Adipose tissue (tissue), 3 donors: Measurements from ENCODE around the gene CSHL1. TPM values are rescaled to one million over a fixed set of nuclear protein-coding genes. Genes with fewer than 3 reads are reported as not detected.
"Not testable (repeated sequence)": the region's sequence is repeated elsewhere in the genome, so short reads cannot be mapped to it uniquely, and the experiment has no call there.

Source experiments
- H3K27ac ChIP-seq: one replicate; pipeline ENCODE4 v1.5.1; 2013; ENCODE audit warnings: low read depth, low read length
- WGBS, 3 donors: extraction: QIAGEN DNeasy Blood & Tissue Kit; methylation state at CpG; one replicate each; pipeline ENCODE4 v1.1.7; 2013; 5-methylcytosine and 5-hydroxymethylcytosine counted together
- polyA plus RNA-seq, 3 donors: library from polyadenylated mRNA; stranded (reverse); fragments of 200-250 nt; gene quantifications; one replicate each; pipeline ENCODE4 v1.2.3, GENCODE V29; 2013
- donor health status: healthy with polysubstance abuse.
- donor health status: Bipolar disorder and iron deficiency.
- donor health status: healthy.

The CSHL1 gene
- polyA plus RNA-seq, 3 donors = not detected

- H3K27ac ChIP-seq = not testable (repeated sequence)
- WGBS, 3 donors = 28 to 31% (median 31%) methylated on average over 5 of the region's 5 CpGs
Observed at GRCh38 chr17:63903787-63904201, 7.3 kb downstream of the CSHL1 start.

- 68 to 90% (median 88%) methylated on average over 2 of the region's 2 CpGs for WGBS, 3 donors
- H3K27ac ChIP-seq = not testable (repeated sequence)
Observed at GRCh38 chr17:63901971-63902370, 9.1 kb downstream of the CSHL1 start.

GRCh38 chr17:63898899-63899798, 11.9 kb downstream of the CSHL1 start:
- WGBS, 3 donors = 81 to 88% (median 85%) methylated on average over 6 of the region's 6 CpGs
- not testable (repeated sequence) for H3K27ac ChIP-seq

- 88 to 92% (median 88%) methylated on average over 5 to 10 of the region's 14 CpGs for WGBS, 3 donors
- not testable (repeated sequence) for H3K27ac ChIP-seq
Observed at GRCh38 chr17:63896524-63897354, 14.3 kb downstream of the CSHL1 start, which contains the start of gene CSH1. CSH1 (minus strand) TSS chr17:63896574; CDS start chr17:63896511, 63 bp downstream.

- H3K27ac ChIP-seq = not testable (repeated sequence)
- WGBS, 3 donors = 90 to 97% (median 91%) methylated on average over 5 to 8 of the region's 10 CpGs
Observed at GRCh38 chr17:63894821-63895220, 16.2 kb downstream of the CSHL1 start.

GRCh38 chr17:63894021-63894420, 17.0 kb downstream of the CSHL1 start:
- 64 to 68% (median 64%) methylated on average over 3 of the region's 3 CpGs for WGBS, 3 donors
- not testable (repeated sequence) for H3K27ac ChIP-seq

- H3K27ac ChIP-seq = not testable (repeated sequence)
- 62 to 64% (median 64%) methylated on average over 10 to 11 of the region's 11 CpGs for WGBS, 3 donors
Observed at GRCh38 chr17:63892316-63893037, 18.6 kb downstream of the CSHL1 start.

GRCh38 chr17:63889026-63889848, 21.8 kb downstream of the CSHL1 start:
- WGBS, 3 donors = 28 to 35% (median 33%) methylated on average over 13 of the region's 13 CpGs
- not testable (repeated sequence) for H3K27ac ChIP-seq

- WGBS, 3 donors = 93 to 94% (median 93%) methylated on average over 11 of the region's 11 CpGs
- not testable (repeated sequence) for H3K27ac ChIP-seq
Observed at GRCh38 chr17:63885119-63885518, 25.9 kb downstream of the CSHL1 start.

GRCh38 chr17:63882626-63883126, 28.4 kb downstream of the CSHL1 start:
- 77 to 82% (median 78%) methylated on average over 9 of the region's 9 CpGs for WGBS, 3 donors
- not testable (repeated sequence) for H3K27ac ChIP-seq

- WGBS, 3 donors = 28 to 43% (median 36%) methylated on average over 12 to 15 of the region's 15 CpGs
- no peak within 1 kb of the TSS for H3K27ac ChIP-seq
Observed at GRCh38 chr17:63881935-63882601, 29.0 kb downstream of the CSHL1 start, which contains the start of gene GH2. GH2 (minus strand) TSS chr17:63881944; CDS start chr17:63881801, 143 bp downstream.

- H3K27ac ChIP-seq = not testable (repeated sequence)
- WGBS, 3 donors = 63 to 79% (median 66%) methylated on average over 11 of the region's 11 CpGs
Observed at GRCh38 chr17:63881337-63881736, 29.7 kb downstream of the CSHL1 start.

- WGBS, 3 donors = 75 to 86% (median 85%) methylated on average over 12 of the region's 12 CpGs
- no peak overlapping the region for H3K27ac ChIP-seq
Observed at GRCh38 chr17:63880706-63881105, 30.4 kb downstream of the CSHL1 start.

GRCh38 chr17:63878413-63878812, 32.6 kb downstream of the CSHL1 start:
- H3K27ac ChIP-seq = not testable (repeated sequence)
- 78 to 90% (median 86%) methylated on average over 9 of the region's 9 CpGs for WGBS, 3 donors

GRCh38 chr17:63874693-63875092, 36.4 kb downstream of the CSHL1 start:
- not testable (repeated sequence) for H3K27ac ChIP-seq
- WGBS, 3 donors = 87 to 91% (median 90%) methylated on average over 6 of the region's 6 CpGs

GRCh38 chr17:63874061-63874626, 36.9 kb downstream of the CSHL1 start:
- WGBS, 3 donors = 74 to 80% (median 74%) methylated on average over 6 of the region's 8 CpGs
- H3K27ac ChIP-seq = not testable (repeated sequence)

GRCh38 chr17:63873577-63873976, 37.5 kb downstream of the CSHL1 start, which contains the start of gene CSH2:
CSH2 (minus strand) TSS chr17:63873677; CDS start chr17:63873614, 63 bp downstream.
- 84 to 91% (median 89%) methylated on average over 4 to 7 of the region's 7 CpGs for WGBS, 3 donors
- H3K27ac ChIP-seq = not testable (repeated sequence)
